IPS DF 4.7 (cell line): ENCODE results near the gene ERN1.
"Not testable (repeated sequence)": the region's sequence is repeated elsewhere in the genome, so short reads cannot be mapped to it uniquely, and the experiment has no call there.

Experiments used
- DNase-seq: peaks from one replicate; pipeline ENCODE4 v3.0.0-alpha.2; 2013; ENCODE audit warnings: low spot score; ENCODE audit errors: extremely low read depth

Gene ERN1

GRCh38 chr17:64138441-64138840 is 8.5 kb upstream of the ERN1 start:
- DNase-seq: no peak

GRCh38 chr17:64135000-64135399 is 5.1 kb upstream of the ERN1 start:
- no peak for DNase-seq

- DNase-seq: no peak
These were observed 4.4 kb upstream of the ERN1 start for GRCh38 chr17:64134216-64134970.

- DNase-seq: no peak
These were observed 3.7 kb upstream of the ERN1 start for GRCh38 chr17:64133546-64134215.

GRCh38 chr17:64131606-64132270 is 1.8 kb upstream of the ERN1 start:
- no peak for DNase-seq

GRCh38 chr17:64130559-64131001 is 636 bp upstream of the ERN1 start:
- DNase-seq: no peak

GRCh38 chr17:64129515-64129764 is 504 bp downstream of the ERN1 start:
- no peak for DNase-seq

GRCh38 chr17:64128787-64129514 is 993 bp downstream of the ERN1 start:
- no peak for DNase-seq

- DNase-seq: no peak
These were observed 3.0 kb downstream of the ERN1 start for GRCh38 chr17:64126918-64127317.

- no peak for DNase-seq
These were observed 4.0 kb downstream of the ERN1 start for GRCh38 chr17:64125937-64126336.

- DNase-seq: no peak
These were observed 5.3 kb downstream of the ERN1 start for GRCh38 chr17:64124609-64125008.

GRCh38 chr17:64123114-64123513 is 6.8 kb downstream of the ERN1 start:
- no peak for DNase-seq

GRCh38 chr17:64120972-64121786 is 8.8 kb downstream of the ERN1 start:
- not testable (repeated sequence) for DNase-seq

GRCh38 chr17:64120159-64120810 is 9.7 kb downstream of the ERN1 start:
- no peak for DNase-seq

GRCh38 chr17:64117981-64118979 is 11.7 kb downstream of the ERN1 start:
- no peak for DNase-seq

GRCh38 chr17:64115822-64116534 is 14.0 kb downstream of the ERN1 start:
- no peak for DNase-seq

GRCh38 chr17:64115043-64115698 is 14.8 kb downstream of the ERN1 start:
- DNase-seq: no peak

GRCh38 chr17:64113006-64113405 is 16.9 kb downstream of the ERN1 start:
- no peak for DNase-seq
